NB4 (cell line): ENCODE results near the gene ANKRD62.

Experiments used
- CTCF ChIP-seq: IDR thresholded peaks from one replicate; pipeline ENCODE4 v1.5.1; 2012; ENCODE audit warnings: low read depth, low read length
- MAX ChIP-seq: IDR thresholded peaks from 2 replicates; pipeline ENCODE4 v1.6.1; 2011; ENCODE audit warnings: low read depth, low read length
- POLR2A ChIP-seq: IDR thresholded peaks from 2 replicates; pipeline ENCODE4 v1.6.1; 2011; ENCODE audit warnings: mild to moderate bottlenecking; ENCODE audit not compliant: insufficient read length; ENCODE audit errors: extremely low read depth

GRCh38 chr18:12087471-12088025 lies 6.1 kb upstream of the ANKRD62 start:
- TF ChIP-seq CTCF (no peak), POLR2A (no peak), MAX (no peak)
